ENCODE results near the gene ASB16. TPM values are rescaled to one million over a fixed set of nuclear protein-coding genes. Genes with fewer than 3 reads are reported as not detected.

Gene ASB16
- total and polyA plus RNA-seq, 11 donors, result 1.5 to 71.1 (median 12.8) TPM

- WGBS, 4 donors, result 95 to 99% (median 97%) methylated on average over 4 of the region's 4 CpGs
- no peaks in the 10 kb centered on the region for H3K9me3 ChIP-seq
- ATAC-seq (no peak), DNase-seq (no peak)
- intact Hi-C loops (cut with DNase I), result no loop called here
- no peaks in the 10 kb centered on the region for H3K36me3 ChIP-seq
- peaks cover 0 to 10% (median 3%) of the 10 kb centered on the region in 12 donors for H3K4me1 ChIP-seq
- H3K4me3 ChIP-seq, result no peak overlapping the region
- H3K27me3 ChIP-seq, result no peaks in the 10 kb centered on the region
- TF ChIP-seq POLR2A (IDR thresholded peaks at IDR 0.05) (no peak), CTCF (IDR thresholded peaks at IDR 0.05) (no peak)
- H3K27ac ChIP-seq, result no peak overlapping the region
These were observed 17.6 kb upstream of the ASB16 start for GRCh38 chr17:44152875-44153274.

GRCh38 chr17:44155488-44155887 is 15.0 kb upstream of the ASB16 start:
- no peak for TF ChIP-seq CTCF (IDR thresholded peaks at IDR 0.05)
- no peak for TF ChIP-seq POLR2A (IDR thresholded peaks at IDR 0.05)
- Histone ChIP-seq H3K27me3 (no peaks in the 10 kb centered on the region), H3K4me3 (no peak overlapping the region), H3K36me3 (no peaks in the 10 kb centered on the region), H3K4me1 (no peaks in the 10 kb centered on the region), H3K27ac (no peak overlapping the region), H3K9me3 (no peaks in the 10 kb centered on the region)
- intact Hi-C loops (cut with DNase I), result no loop called here
- 86 to 93% (median 88%) methylated on average over 2 of the region's 2 CpGs for WGBS, 4 donors
- ATAC-seq (peak in 1 of 4 donors; percentile 31), DNase-seq (no peak)

GRCh38 chr17:44159519-44160210 is 10.8 kb upstream of the ASB16 start:
- H3K27ac ChIP-seq, result no peak overlapping the region
- ATAC-seq (no peak), DNase-seq (no peak)
- H3K4me3 ChIP-seq, result no peak overlapping the region
- H3K4me1 ChIP-seq, result no peaks in the 10 kb centered on the region
- H3K27me3 ChIP-seq, result no peaks in the 10 kb centered on the region
- intact Hi-C loops (cut with DNase I), result loop anchor here in 6 of 10 donors (10.0 kb wide), 1 partner anchor 215 kb away; the partner anchor contains the start of gene PPY (in 6 of the 6)
- 77 to 84% (median 81%) methylated on average over 15 of the region's 15 CpGs for WGBS, 4 donors
- H3K36me3 ChIP-seq, result no peaks in the 10 kb centered on the region
- H3K9me3 ChIP-seq, result no peaks in the 10 kb centered on the region
- TF ChIP-seq CTCF (IDR thresholded peaks at IDR 0.05), result no peak
- no peak for TF ChIP-seq POLR2A (IDR thresholded peaks at IDR 0.05)

- H3K27me3 ChIP-seq, result no peaks in the 10 kb centered on the region
- H3K27ac ChIP-seq, result no peak overlapping the region
- intact Hi-C loops (cut with DNase I), result loop anchor here in 6 of 10 donors (10.0 kb wide), 1 partner anchor 220 kb away; the partner anchor contains the start of gene PPY (in 6 of the 6)
- DNase-seq (no peak), ATAC-seq (no peak)
- TF ChIP-seq POLR2A (IDR thresholded peaks at IDR 0.05) (no peak), CTCF (IDR thresholded peaks at IDR 0.05) (no peak)
- H3K36me3 ChIP-seq, result no peaks in the 10 kb centered on the region
- WGBS, 4 donors, result 81 to 97% (median 95%) methylated on average over 1 of the region's 1 CpG
- H3K4me3 ChIP-seq, result no peak overlapping the region
- no peaks in the 10 kb centered on the region for H3K9me3 ChIP-seq
- H3K4me1 ChIP-seq, result peaks cover 0 to 16% (median 6%) of the 10 kb centered on the region in 12 donors
These were observed 6.0 kb upstream of the ASB16 start for GRCh38 chr17:44164476-44164875.
